GM21619 (cell line): ENCODE results near the gene CST6.
A peak's percentile ranks its signal among the peaks of the same experiment; 100 is the strongest.
"Not testable (repeated sequence)": the region's sequence is repeated elsewhere in the genome, so short reads cannot be mapped to it uniquely, and the experiment has no call there.

ENCODE experiments used
- ATAC-seq: cut with Tn5 transposase; IDR thresholded peaks from one replicate; pipeline ENCODE4 v1.9.1; 2021; ENCODE audit not compliant: unreplicated experiment

Gene CST6

GRCh38 chr11:65982824-65983588, 28.8 kb upstream of the CST6 start:
- ATAC-seq = no peak

GRCh38 chr11:65983589-65983987, 28.2 kb upstream of the CST6 start:
- no peak for ATAC-seq

GRCh38 chr11:65987336-65987735, 24.5 kb upstream of the CST6 start:
- no peak for ATAC-seq

- peak; percentile 99 for ATAC-seq
Measured at GRCh38 chr11:65988791-65989592, 22.8 kb upstream of the CST6 start.

GRCh38 chr11:65992056-65992455, 19.8 kb upstream of the CST6 start:
- ATAC-seq = no peak

GRCh38 chr11:65997286-65997685, 14.5 kb upstream of the CST6 start:
- ATAC-seq = no peak

GRCh38 chr11:66001942-66002647, 9.7 kb upstream of the CST6 start, which contains the start of the genes BANF1 and EIF1AD:
Gene BANF1 (plus strand): TSS chr11:66002503. CDS start chr11:66003251, 748 bp downstream.
Gene EIF1AD (minus strand): TSS chr11:66002157. CDS start chr11:66000389, 1,768 bp downstream.
- ATAC-seq = peak; percentile 79

- ATAC-seq = peak; percentile 34
Measured at GRCh38 chr11:66002648-66003225, 9.1 kb upstream of the CST6 start.

- no peak for ATAC-seq
Measured at GRCh38 chr11:66003291-66003690, 8.5 kb upstream of the CST6 start.

GRCh38 chr11:66004186-66004585, 7.6 kb upstream of the CST6 start:
- no peak for ATAC-seq

- no peak for ATAC-seq
Measured at GRCh38 chr11:66006134-66006890, 5.5 kb upstream of the CST6 start.

GRCh38 chr11:66006891-66007176, 5.0 kb upstream of the CST6 start:
- no peak for ATAC-seq

- ATAC-seq = no peak
Measured at GRCh38 chr11:66007201-66007634, 4.6 kb upstream of the CST6 start.

- ATAC-seq = no peak
Measured at GRCh38 chr11:66008095-66008467, 3.7 kb upstream of the CST6 start.

- no peak for ATAC-seq
Measured at GRCh38 chr11:66008468-66009101, 3.2 kb upstream of the CST6 start.

GRCh38 chr11:66010036-66010435, 1.8 kb upstream of the CST6 start:
- not testable (repeated sequence) for ATAC-seq

- no peak for ATAC-seq
Measured at GRCh38 chr11:66011239-66011784, 496 bp upstream of the CST6 start.

- ATAC-seq = no peak
Measured at GRCh38 chr11:66012371-66012945, 650 bp downstream of the CST6 start.

GRCh38 chr11:66012946-66013761, 1.3 kb downstream of the CST6 start:
- no peak for ATAC-seq
